SK-N-SH treated with all-trans-retinoic acid at 6 μM for 48 hours (cell line): ENCODE data around the gene ACVR2A.

Experiments used
- ATAC-seq: fragments of 200-7000 bp; cut with Tn5 transposase; 3 replicates; pipeline ENCODE4 v1.9.1; 2020; ENCODE audit warnings: mild to moderate bottlenecking, moderate library complexity
- ARNTL ChIP-seq: fragments of 450-650 bp; formaldehyde crosslinking; IDR thresholded peaks from 2 replicates; pipeline ENCODE4 v1.5.0; 2020; ENCODE audit warnings: low read depth, mild to moderate bottlenecking, moderate library complexity, borderline replicate concordance
- BACH2 ChIP-seq: fragments of 250-450 bp; sonication (Bioruptor Pico); IDR thresholded peaks from 2 replicates; pipeline ENCODE4 v1.9.0; 2021; ENCODE audit warnings: mild to moderate bottlenecking, borderline replicate concordance
- CSDC2 ChIP-seq: fragments of 250-450 bp; sonication (Bioruptor Pico); IDR thresholded peaks from 2 replicates; pipeline ENCODE4 v1.5.0; 2020; ENCODE audit warnings: mild to moderate bottlenecking, moderate library complexity
- ESRRG ChIP-seq: fragments of 250-450 bp; sonication (Bioruptor Pico); IDR thresholded peaks from 2 replicates; pipeline ENCODE4 v1.6.1; 2021; ENCODE audit warnings: mild to moderate bottlenecking
- GLIS3 ChIP-seq: fragments of 250-450 bp; sonication (Bioruptor Pico); IDR thresholded peaks from 2 replicates; pipeline ENCODE4 v1.5.0; 2020; ENCODE audit warnings: mild to moderate bottlenecking, moderate library complexity
- ISL1 ChIP-seq: fragments of 250-450 bp; sonication (Bioruptor Pico); IDR thresholded peaks from 2 replicates; pipeline ENCODE4 v2.1.2; 2022; ENCODE audit warnings: mild to moderate bottlenecking, moderate library complexity
- OSR1 ChIP-seq: fragments of 250-450 bp; sonication (Bioruptor Pico); IDR thresholded peaks from 2 replicates; pipeline ENCODE4 v1.8.0; 2022; ENCODE audit warnings: moderate library complexity, mild to moderate bottlenecking, inconsistent platforms
- PPARA ChIP-seq: fragments of 250-450 bp; sonication (Bioruptor Pico); IDR thresholded peaks from 2 replicates; pipeline ENCODE4 v1.5.0; 2020; ENCODE audit warnings: mild to moderate bottlenecking, borderline replicate concordance
- RARB ChIP-seq: fragments of 250-450 bp; sonication (Bioruptor Pico); IDR thresholded peaks from 2 replicates; pipeline ENCODE4 v1.8.0; 2021; ENCODE audit warnings: mild to moderate bottlenecking, moderate library complexity
- SNAI2 ChIP-seq: fragments of 250-450 bp; sonication (Bioruptor Pico); IDR thresholded peaks from 2 replicates; pipeline ENCODE4 v1.5.0; 2020; ENCODE audit warnings: mild to moderate bottlenecking, moderate library complexity
- TCF4 ChIP-seq: fragments of 250-450 bp; sonication (Bioruptor Pico); IDR thresholded peaks from 2 replicates; pipeline ENCODE4 v1.8.0; 2021; ENCODE audit warnings: mild to moderate bottlenecking, moderate library complexity, borderline replicate concordance
- TOX ChIP-seq: fragments of 250-450 bp; sonication (Bioruptor Pico); IDR thresholded peaks from 2 replicates; pipeline ENCODE4 v1.8.0; 2021; ENCODE audit warnings: mild to moderate bottlenecking, moderate library complexity, borderline replicate concordance
- ZC3H10 ChIP-seq: fragments of 250-450 bp; sonication (Bioruptor Pico); IDR thresholded peaks from 2 replicates; pipeline ENCODE4 v1.5.1; 2021; ENCODE audit warnings: mild to moderate bottlenecking, moderate library complexity
- ZFP3 ChIP-seq: fragments of 250-450 bp; sonication (Bioruptor Pico); IDR thresholded peaks from 2 replicates; pipeline ENCODE4 v1.5.0; 2020; ENCODE audit warnings: mild to moderate bottlenecking, moderate library complexity
- ZFP30 ChIP-seq: fragments of 450-650 bp; formaldehyde crosslinking; IDR thresholded peaks from 2 replicates; pipeline ENCODE4 v1.5.0; 2022; ENCODE audit warnings: mild to moderate bottlenecking, moderate library complexity
- ZNF565 ChIP-seq: fragments of 450-650 bp; formaldehyde crosslinking; conservative IDR thresholded peaks from 2 replicates; pipeline ENCODE4 v1.5.0; 2020; ENCODE audit warnings: low read depth, mild to moderate bottlenecking, moderate library complexity
- ZNF70 ChIP-seq: fragments of 450-650 bp; formaldehyde crosslinking; IDR thresholded peaks from 2 replicates; pipeline ENCODE4 v1.5.0; 2020; ENCODE audit warnings: mild to moderate bottlenecking, moderate library complexity
- ZNF8 ChIP-seq: fragments of 450-650 bp; formaldehyde crosslinking; IDR thresholded peaks from 2 replicates; pipeline ENCODE4 v1.5.0; 2020; ENCODE audit warnings: mild to moderate bottlenecking, moderate library complexity
- TF ChIP-seq, protein P1 (sequence below): fragments of 250-450 bp; sonication (Bioruptor Pico); IDR thresholded peaks from 2 replicates; pipeline ENCODE4 v1.8.0; 2020; ENCODE audit warnings: mild to moderate bottlenecking, moderate library complexity, borderline replicate concordance
- TF ChIP-seq, protein P2 (sequence below): fragments of 250-450 bp; sonication (Bioruptor Pico); IDR thresholded peaks from 2 replicates; pipeline ENCODE4 v1.8.0; 2021; ENCODE audit warnings: low read depth, mild to moderate bottlenecking, moderate library complexity, borderline replicate concordance
- TF ChIP-seq, protein P3 (sequence below): fragments of 250-450 bp; sonication (Bioruptor Pico); IDR thresholded peaks from 2 replicates; pipeline ENCODE4 v1.5.0; 2020; ENCODE audit warnings: mild to moderate bottlenecking, moderate library complexity
- TF ChIP-seq, protein P4 (sequence below): fragments of 250-450 bp; sonication (Bioruptor Pico); IDR thresholded peaks from 2 replicates; pipeline ENCODE4 v1.5.1; 2020; ENCODE audit warnings: low read depth, mild to moderate bottlenecking, moderate library complexity
- TF ChIP-seq, protein P5 (sequence below): fragments of 250-450 bp; sonication (Bioruptor Pico); IDR thresholded peaks from 2 replicates; pipeline ENCODE4 v1.5.1; 2021; ENCODE audit warnings: mild to moderate bottlenecking, moderate library complexity

ACVR2A gene

DNA sequence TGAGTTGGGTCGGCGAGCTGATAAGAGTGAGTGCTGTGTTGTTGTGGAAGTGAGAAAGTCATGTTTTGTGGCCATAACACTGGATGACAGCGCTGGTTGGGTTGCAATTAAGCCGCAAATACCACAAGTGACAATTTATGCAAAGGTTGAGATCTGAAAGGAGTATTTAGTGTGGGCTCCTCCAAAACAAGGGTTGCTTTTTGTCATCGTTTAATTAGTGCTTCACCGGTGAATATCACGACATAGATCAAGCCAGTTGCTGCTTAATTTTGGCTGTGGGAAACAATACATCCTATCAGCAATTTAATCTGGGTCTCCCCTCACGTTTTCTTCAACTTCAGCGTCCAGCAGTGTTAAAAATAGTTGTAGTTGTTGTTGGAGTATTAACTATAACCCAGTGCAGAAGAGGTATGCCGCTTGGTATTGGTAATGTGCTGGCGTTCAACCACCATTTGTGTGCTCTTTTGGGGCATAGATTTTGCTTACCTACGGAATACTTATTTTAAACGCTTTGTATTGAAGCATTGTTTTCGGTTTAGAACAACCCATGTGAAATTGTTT, 662 bp downstream of the ACVR2A start:
- TF ChIP-seq RARB (no peak), ARNTL (CRISPR knock-in tag) (no peak), CSDC2 (no peak), ZNF565 (CRISPR knock-in tag) (no peak), TOX (CRISPR knock-in tag) (no peak), BACH2 (CRISPR knock-in tag) (no peak), ZC3H10 (no peak), ZNF8 (CRISPR knock-in tag) (no peak), TCF4 (CRISPR knock-in tag) (no peak), SNAI2 (CRISPR knock-in tag) (no peak), OSR1 (CRISPR knock-in tag) (no peak), ESRRG (CRISPR knock-in tag) (no peak)
- TF ChIP-seq, protein P1, sequence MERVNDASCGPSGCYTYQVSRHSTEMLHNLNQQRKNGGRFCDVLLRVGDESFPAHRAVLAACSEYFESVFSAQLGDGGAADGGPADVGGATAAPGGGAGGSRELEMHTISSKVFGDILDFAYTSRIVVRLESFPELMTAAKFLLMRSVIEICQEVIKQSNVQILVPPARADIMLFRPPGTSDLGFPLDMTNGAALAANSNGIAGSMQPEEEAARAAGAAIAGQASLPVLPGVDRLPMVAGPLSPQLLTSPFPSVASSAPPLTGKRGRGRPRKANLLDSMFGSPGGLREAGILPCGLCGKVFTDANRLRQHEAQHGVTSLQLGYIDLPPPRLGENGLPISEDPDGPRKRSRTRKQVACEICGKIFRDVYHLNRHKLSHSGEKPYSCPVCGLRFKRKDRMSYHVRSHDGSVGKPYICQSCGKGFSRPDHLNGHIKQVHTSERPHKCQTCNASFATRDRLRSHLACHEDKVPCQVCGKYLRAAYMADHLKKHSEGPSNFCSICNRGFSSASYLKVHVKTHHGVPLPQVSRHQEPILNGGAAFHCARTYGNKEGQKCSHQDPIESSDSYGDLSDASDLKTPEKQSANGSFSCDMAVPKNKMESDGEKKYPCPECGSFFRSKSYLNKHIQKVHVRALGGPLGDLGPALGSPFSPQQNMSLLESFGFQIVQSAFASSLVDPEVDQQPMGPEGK (CRISPR knock-in tag) = no peak
- TF ChIP-seq, protein P2, sequence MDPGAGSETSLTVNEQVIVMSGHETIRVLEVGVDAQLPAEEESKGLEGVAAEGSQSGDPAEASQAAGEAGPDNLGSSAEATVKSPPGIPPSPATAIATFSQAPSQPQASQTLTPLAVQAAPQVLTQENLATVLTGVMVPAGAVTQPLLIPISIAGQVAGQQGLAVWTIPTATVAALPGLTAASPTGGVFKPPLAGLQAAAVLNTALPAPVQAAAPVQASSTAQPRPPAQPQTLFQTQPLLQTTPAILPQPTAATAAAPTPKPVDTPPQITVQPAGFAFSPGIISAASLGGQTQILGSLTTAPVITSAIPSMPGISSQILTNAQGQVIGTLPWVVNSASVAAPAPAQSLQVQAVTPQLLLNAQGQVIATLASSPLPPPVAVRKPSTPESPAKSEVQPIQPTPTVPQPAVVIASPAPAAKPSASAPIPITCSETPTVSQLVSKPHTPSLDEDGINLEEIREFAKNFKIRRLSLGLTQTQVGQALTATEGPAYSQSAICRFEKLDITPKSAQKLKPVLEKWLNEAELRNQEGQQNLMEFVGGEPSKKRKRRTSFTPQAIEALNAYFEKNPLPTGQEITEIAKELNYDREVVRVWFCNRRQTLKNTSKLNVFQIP (CRISPR knock-in tag) = no peak
- TF ChIP-seq, protein P3, sequence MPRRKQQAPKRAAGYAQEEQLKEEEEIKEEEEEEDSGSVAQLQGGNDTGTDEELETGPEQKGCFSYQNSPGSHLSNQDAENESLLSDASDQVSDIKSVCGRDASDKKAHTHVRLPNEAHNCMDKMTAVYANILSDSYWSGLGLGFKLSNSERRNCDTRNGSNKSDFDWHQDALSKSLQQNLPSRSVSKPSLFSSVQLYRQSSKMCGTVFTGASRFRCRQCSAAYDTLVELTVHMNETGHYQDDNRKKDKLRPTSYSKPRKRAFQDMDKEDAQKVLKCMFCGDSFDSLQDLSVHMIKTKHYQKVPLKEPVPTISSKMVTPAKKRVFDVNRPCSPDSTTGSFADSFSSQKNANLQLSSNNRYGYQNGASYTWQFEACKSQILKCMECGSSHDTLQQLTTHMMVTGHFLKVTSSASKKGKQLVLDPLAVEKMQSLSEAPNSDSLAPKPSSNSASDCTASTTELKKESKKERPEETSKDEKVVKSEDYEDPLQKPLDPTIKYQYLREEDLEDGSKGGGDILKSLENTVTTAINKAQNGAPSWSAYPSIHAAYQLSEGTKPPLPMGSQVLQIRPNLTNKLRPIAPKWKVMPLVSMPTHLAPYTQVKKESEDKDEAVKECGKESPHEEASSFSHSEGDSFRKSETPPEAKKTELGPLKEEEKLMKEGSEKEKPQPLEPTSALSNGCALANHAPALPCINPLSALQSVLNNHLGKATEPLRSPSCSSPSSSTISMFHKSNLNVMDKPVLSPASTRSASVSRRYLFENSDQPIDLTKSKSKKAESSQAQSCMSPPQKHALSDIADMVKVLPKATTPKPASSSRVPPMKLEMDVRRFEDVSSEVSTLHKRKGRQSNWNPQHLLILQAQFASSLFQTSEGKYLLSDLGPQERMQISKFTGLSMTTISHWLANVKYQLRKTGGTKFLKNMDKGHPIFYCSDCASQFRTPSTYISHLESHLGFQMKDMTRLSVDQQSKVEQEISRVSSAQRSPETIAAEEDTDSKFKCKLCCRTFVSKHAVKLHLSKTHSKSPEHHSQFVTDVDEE (CRISPR knock-in tag) = no peak
- TF ChIP-seq, protein P4, sequence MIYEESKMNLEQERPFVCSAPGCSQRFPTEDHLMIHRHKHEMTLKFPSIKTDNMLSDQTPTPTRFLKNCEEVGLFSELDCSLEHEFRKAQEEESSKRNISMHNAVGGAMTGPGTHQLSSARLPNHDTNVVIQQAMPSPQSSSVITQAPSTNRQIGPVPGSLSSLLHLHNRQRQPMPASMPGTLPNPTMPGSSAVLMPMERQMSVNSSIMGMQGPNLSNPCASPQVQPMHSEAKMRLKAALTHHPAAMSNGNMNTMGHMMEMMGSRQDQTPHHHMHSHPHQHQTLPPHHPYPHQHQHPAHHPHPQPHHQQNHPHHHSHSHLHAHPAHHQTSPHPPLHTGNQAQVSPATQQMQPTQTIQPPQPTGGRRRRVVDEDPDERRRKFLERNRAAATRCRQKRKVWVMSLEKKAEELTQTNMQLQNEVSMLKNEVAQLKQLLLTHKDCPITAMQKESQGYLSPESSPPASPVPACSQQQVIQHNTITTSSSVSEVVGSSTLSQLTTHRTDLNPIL = no peak
- TF ChIP-seq, protein P5, sequence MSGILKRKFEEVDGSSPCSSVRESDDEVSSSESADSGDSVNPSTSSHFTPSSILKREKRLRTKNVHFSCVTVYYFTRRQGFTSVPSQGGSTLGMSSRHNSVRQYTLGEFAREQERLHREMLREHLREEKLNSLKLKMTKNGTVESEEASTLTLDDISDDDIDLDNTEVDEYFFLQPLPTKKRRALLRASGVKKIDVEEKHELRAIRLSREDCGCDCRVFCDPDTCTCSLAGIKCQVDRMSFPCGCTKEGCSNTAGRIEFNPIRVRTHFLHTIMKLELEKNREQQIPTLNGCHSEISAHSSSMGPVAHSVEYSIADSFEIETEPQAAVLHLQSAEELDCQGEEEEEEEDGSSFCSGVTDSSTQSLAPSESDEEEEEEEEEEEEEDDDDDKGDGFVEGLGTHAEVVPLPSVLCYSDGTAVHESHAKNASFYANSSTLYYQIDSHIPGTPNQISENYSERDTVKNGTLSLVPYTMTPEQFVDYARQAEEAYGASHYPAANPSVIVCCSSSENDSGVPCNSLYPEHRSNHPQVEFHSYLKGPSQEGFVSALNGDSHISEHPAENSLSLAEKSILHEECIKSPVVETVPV (CRISPR knock-in tag) = no peak
- TF ChIP-seq, all 23 proteins: peak for 0
- peak; percentile 38 for ATAC-seq

DNA sequence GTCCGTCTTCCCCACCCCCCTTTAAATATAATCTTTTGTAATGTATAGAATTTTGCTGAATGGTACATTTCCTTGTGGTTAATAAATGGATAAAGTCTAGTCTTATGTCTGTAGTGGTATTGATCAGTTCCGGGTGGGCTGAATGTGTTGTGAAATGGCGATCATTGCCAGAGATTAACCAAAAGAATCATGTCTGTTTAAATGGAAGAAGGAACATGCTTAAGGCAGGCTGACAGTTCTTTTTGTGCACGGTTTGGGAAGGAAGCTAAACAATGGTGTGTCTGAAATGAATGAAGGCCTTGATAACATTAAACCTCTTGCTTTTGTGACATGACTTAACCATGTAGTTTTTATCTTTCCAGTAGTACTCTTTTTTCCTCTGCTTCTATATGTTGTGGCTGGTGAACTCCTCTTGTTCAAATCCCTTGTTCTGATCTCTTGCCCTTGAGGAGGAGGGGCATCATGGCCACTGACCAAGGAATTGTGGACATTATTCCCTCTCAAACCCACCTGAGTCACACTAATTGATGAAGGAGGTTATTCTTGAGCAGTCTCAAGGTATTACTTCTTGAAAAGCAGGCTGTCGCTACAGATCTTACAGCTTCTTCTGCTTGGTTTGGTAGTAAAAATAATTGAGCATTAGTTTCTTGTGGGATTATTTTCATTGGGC, 1.7 kb downstream of the ACVR2A start:
- TF ChIP-seq, protein P2 (CRISPR knock-in tag) = no peak
- TF ChIP-seq ZFP3 (no peak), ISL1 (CRISPR knock-in tag) (no peak), TOX (CRISPR knock-in tag) (no peak), BACH2 (CRISPR knock-in tag) (no peak), SNAI2 (CRISPR knock-in tag) (no peak), ZFP30 (no peak), ZNF70 (CRISPR knock-in tag) (no peak), ARNTL (CRISPR knock-in tag) (no peak), OSR1 (CRISPR knock-in tag) (no peak), ZC3H10 (no peak), CSDC2 (no peak), RARB (no peak), GLIS3 (no peak), PPARA (CRISPR knock-in tag) (no peak), ZNF8 (CRISPR knock-in tag) (no peak), TCF4 (CRISPR knock-in tag) (no peak)
- TF ChIP-seq, protein P4 = no peak
- TF ChIP-seq, protein P5 (CRISPR knock-in tag) = no peak
- ATAC-seq = no peak
